Lower lobe of right lung (tissue), 2 donors: ENCODE results near the gene EEF1E1. TPM values are rescaled to one million over a fixed set of nuclear protein-coding genes. Genes with fewer than 3 reads are reported as not detected.
"Not testable (repeated sequence)": the region's sequence is repeated elsewhere in the genome, so short reads cannot be mapped to it uniquely, and the experiment has no call there.

Experiments
- ATAC-seq, 2 donors: fragments of 200-7000 bp; cut with Tn5 transposase; one replicate each; pipeline ENCODE4 v1.9.1; 2020 to 2022; ENCODE audit warnings: mild to moderate bottlenecking in 2 of 2, moderate library complexity in 2 of 2
- DNase-seq: peaks from one replicate; pipeline ENCODE4 v3.0.0-alpha.2; 2020
- H3K27ac ChIP-seq: fragments of 200-600 bp; one replicate; pipeline ENCODE4 v1.8.0; 2022
- H3K27me3 ChIP-seq: fragments of 200-600 bp; one replicate; pipeline ENCODE4 v1.8.0; 2022; ENCODE audit warnings: low read depth
- H3K36me3 ChIP-seq: fragments of 200-600 bp; one replicate; pipeline ENCODE4 v1.8.0; 2022; ENCODE audit warnings: mild to moderate bottlenecking
- H3K4me1 ChIP-seq: fragments of 200-600 bp; one replicate; pipeline ENCODE4 v1.8.0; 2022
- H3K4me3 ChIP-seq: fragments of 200-600 bp; one replicate; pipeline ENCODE4 v1.8.0; 2022; ENCODE audit warnings: mild to moderate bottlenecking
- H3K9me3 ChIP-seq: fragments of 200-600 bp; one replicate; pipeline ENCODE4 v1.8.0; 2022
- CTCF ChIP-seq: fragments of 200-600 bp; IDR thresholded peaks from one replicate; pipeline ENCODE4 v1.8.0; 2022; ENCODE audit warnings: antibody characterized with exemption, mild to moderate bottlenecking
- intact Hi-C: fragments of 100-400 bp; cut with DNase I; formaldehyde crosslinking; loops from one replicate; pipeline ENCODE4 v1.11.0; 2022
- total RNA-seq: library from RNA; stranded (reverse); fragmentation: NEBNext Ultra II Directional; extraction: Animal tissue kit (Norgen Biotek cat#: 25700); gene quantifications from one replicate; pipeline ENCODE4 v1.2.1, GENCODE V29; 2021
- donor health status: DM: no; HTN: yes; CAD: no; lungs with severe emphysema.

EEF1E1 gene
- total RNA-seq, 1 donor from 2014 or later, result 16.7 TPM

- no peak for ATAC-seq
- H3K4me1 ChIP-seq, result no peaks in the 10 kb centered on the region
- no peak for TF ChIP-seq CTCF
- no peak overlapping the region for H3K27ac ChIP-seq
- no peak for DNase-seq
- no peak overlapping the region for H3K4me3 ChIP-seq
- no peaks in the 10 kb centered on the region for H3K9me3 ChIP-seq
- no peaks in the 10 kb centered on the region for H3K27me3 ChIP-seq
- H3K36me3 ChIP-seq, result no peaks in the 10 kb centered on the region
- intact Hi-C loops, result no loop called here
These were observed 54.6 kb downstream of the EEF1E1 start for GRCh38 chr6:8047541-8048292.

DNA sequence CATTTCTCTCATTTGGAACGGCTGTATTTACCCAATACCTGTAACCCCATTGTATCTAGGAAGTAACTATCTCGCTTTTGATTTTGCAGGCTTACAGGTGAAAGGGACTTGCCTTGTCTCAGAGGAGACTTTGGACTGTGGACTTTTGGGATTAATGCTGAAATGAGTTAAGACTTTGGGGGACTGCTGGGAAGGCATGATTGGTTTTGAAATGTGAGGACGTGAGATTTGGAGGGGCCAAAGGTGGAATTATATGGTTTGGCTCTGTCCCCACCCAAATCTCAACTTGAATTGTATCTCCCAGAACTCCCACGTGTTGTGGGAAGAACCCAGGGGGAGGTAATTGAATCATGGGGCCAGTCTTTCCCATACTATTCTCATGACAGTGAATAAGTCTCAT lies 56.6 kb downstream of the EEF1E1 start:
- H3K9me3 ChIP-seq, H3K4me1 ChIP-seq, H3K36me3 ChIP-seq, ATAC-seq, intact Hi-C loops, H3K27me3 ChIP-seq, H3K27ac ChIP-seq, H3K4me3 ChIP-seq, DNase-seq: not testable (repeated sequence)

DNA sequence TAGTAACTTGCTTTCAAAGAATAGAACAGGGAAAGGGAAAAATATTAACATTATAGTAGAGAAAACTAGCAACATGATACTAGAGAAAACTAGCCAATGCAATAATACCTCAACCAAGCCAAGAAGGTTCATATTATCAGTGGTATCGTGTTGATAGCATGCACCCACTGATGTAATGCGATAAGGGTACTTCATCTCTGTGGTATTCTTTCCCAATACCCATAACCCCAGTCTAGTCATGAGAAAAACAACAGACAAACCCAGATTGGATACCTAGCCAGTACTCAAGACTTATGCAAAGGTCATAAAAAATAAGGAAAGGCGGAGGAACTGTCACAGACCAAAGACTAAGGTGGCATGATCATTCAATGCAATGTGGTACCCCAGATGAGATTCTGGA lies 59.1 kb downstream of the EEF1E1 start:
- TF ChIP-seq CTCF, result no peak
- Histone ChIP-seq H3K4me3 (no peak overlapping the region), H3K27ac (no peak overlapping the region), H3K9me3 (no peaks in the 10 kb centered on the region), H3K36me3 (peaks cover 22% of the 10 kb centered on the region), H3K4me1 (no peaks in the 10 kb centered on the region), H3K27me3 (no peaks in the 10 kb centered on the region)
- no peak for DNase-seq
- no peak for ATAC-seq
- intact Hi-C loops, result no loop called here

- H3K4me3 ChIP-seq, result no peak overlapping the region
- H3K4me1 ChIP-seq, result no peaks in the 10 kb centered on the region
- no peak for DNase-seq
- intact Hi-C loops, result no loop called here
- TF ChIP-seq CTCF, result no peak
- peaks cover 22% of the 10 kb centered on the region for H3K36me3 ChIP-seq
- H3K27ac ChIP-seq, result no peak overlapping the region
- no peaks in the 10 kb centered on the region for H3K27me3 ChIP-seq
- no peaks in the 10 kb centered on the region for H3K9me3 ChIP-seq
- ATAC-seq, result no peak
These were observed 60.3 kb downstream of the EEF1E1 start for GRCh38 chr6:8041913-8042583.

DNA sequence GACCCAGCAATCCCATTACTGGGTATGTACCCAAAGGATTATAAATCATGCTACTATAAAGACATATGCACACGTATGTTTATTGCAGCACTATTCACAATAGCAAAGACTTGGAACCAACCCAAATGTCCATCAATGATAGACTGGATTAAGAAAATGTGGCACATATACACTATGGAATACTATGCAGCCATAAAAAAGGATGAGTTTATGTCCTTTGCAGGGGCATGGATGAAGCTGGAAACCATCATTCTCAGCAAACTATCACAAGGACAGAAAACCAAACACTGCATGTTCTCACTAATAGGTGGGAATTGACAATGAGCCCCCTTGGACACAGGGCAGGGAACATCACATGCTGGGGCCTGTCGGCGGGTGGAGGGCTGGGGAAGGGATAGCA lies 68.2 kb downstream of the EEF1E1 start:
- H3K9me3 ChIP-seq, H3K27ac ChIP-seq, ATAC-seq, H3K27me3 ChIP-seq, H3K36me3 ChIP-seq, H3K4me1 ChIP-seq, intact Hi-C loops, DNase-seq, H3K4me3 ChIP-seq: not testable (repeated sequence)

- H3K4me3 ChIP-seq, result no peak overlapping the region
- H3K27me3 ChIP-seq, result no peaks in the 10 kb centered on the region
- no peaks in the 10 kb centered on the region for H3K36me3 ChIP-seq
- no peak for DNase-seq
- intact Hi-C loops, result no loop called here
- TF ChIP-seq CTCF, result no peak
- no peaks in the 10 kb centered on the region for H3K9me3 ChIP-seq
- peaks cover 9% of the 10 kb centered on the region for H3K4me1 ChIP-seq
- ATAC-seq, result no peak
- no peak overlapping the region for H3K27ac ChIP-seq
These were observed 71.4 kb downstream of the EEF1E1 start for GRCh38 chr6:8030920-8031319.

Other genes starting within 250 kb of the EEF1E1 start
- 98.3 TPM for gene TXNDC5, start 191.8 kb downstream of the EEF1E1 start, total RNA-seq
- 11.8 TPM for gene BLOC1S5, start 38.2 kb downstream of the EEF1E1 start, total RNA-seq